ENCODE data around the gene SV2A. TPM values are rescaled to one million over a fixed set of nuclear protein-coding genes. Genes with fewer than 3 reads are reported as not detected.

The SV2A gene
- total RNA-seq, 1 experiment from 2014 or later = 2.9 TPM

GRCh38 chr1:149888999-149889289 lies 28.7 kb downstream of the SV2A start:
- Histone ChIP-seq H3K9me3 (ENCODE audit: control insufficient read depth, insufficient read depth, low read depth, low read length) (no peaks in the 10 kb centered on the region), H3K27ac (ENCODE audit: low read length) (peak overlapping the region; percentile 99), H3K27me3 (ENCODE audit: control insufficient read depth, insufficient read depth, low read length) (no peaks in the 10 kb centered on the region), H3K4me1 (ENCODE audit: control insufficient read depth, insufficient read depth, low read length) (peaks cover 11% of the 10 kb centered on the region), H3K4me3 (ENCODE audit: low read depth in 2 of 2, low read length in 2 of 2) (peak overlapping the region; percentile 91 to 95), H3K36me3 (ENCODE audit: control insufficient read depth, insufficient read depth, low read length) (no peaks in the 10 kb centered on the region; the same call in 1 of the 2 replicates)
- TF ChIP-seq POLR2AphosphoS5 (IDR thresholded peaks at IDR 0.05; ENCODE audit: low read depth, low read length) (no peak), SIN3A (IDR thresholded peaks at IDR 0.05; ENCODE audit: borderline replicate concordance, insufficient read depth, low read depth, low read length) (no peak), TCF7L2 (IDR thresholded peaks at IDR 0.05; ENCODE audit: low read depth, low read length) (no peak)
- in situ Hi-C loops (cut with HindIII; ENCODE audit: low pct_unique_long_range_greater_than_20kb, low sequenced_read_pairs) (no loop called here), intact Hi-C loops (cut with micrococcal nuclease; ENCODE audit: unreplicated experiment) (no loop called here)
- POLR2A ChIA-PET = interaction anchor here (0.5 kb wide), 1 partner anchor 290 kb away, joined by 4 read pairs; no protein-coding TSS in a partner anchor
- CTCF ChIA-PET = interaction anchor here (1.1 kb wide), 1 partner anchor 49 kb away, joined by 4 read pairs; no protein-coding TSS in a partner anchor
- no peak for DNase-seq (ENCODE audit: low read depth, low spot score)
- no TSS peak for BruUV-seq (replicated peaks)
- no peak for ATAC-seq

- ChIA-PET POLR2A (interaction anchor here (0.5 to 1.3 kb wide), 5 partner anchors 28 to 291 kb away, joined by 3 to 7 read pairs (median 4); partner anchors contain the start of gene VPS45), CTCF (interaction anchor here (1.1 kb wide), 1 partner anchor 49 kb away, joined by 4 read pairs; no protein-coding TSS in a partner anchor)
- Histone ChIP-seq H3K4me3 (ENCODE audit: low read depth in 2 of 2, low read length in 2 of 2) (peak overlapping the region; percentile 91 to 95), H3K27me3 (ENCODE audit: control insufficient read depth, insufficient read depth, low read length) (no peaks in the 10 kb centered on the region), H3K9me3 (ENCODE audit: control insufficient read depth, insufficient read depth, low read depth, low read length) (no peaks in the 10 kb centered on the region), H3K36me3 (ENCODE audit: control insufficient read depth, insufficient read depth, low read length) (no peaks in the 10 kb centered on the region; the same call in 1 of the 2 replicates), H3K4me1 (ENCODE audit: control insufficient read depth, insufficient read depth, low read length) (peaks cover 15% of the 10 kb centered on the region), H3K27ac (ENCODE audit: low read length) (peak overlapping the region; percentile 99)
- ATAC-seq (peak; percentile 33), DNase-seq (ENCODE audit: low read depth, low spot score) (no peak)
- intact Hi-C loops (cut with micrococcal nuclease; ENCODE audit: unreplicated experiment) (no loop called here), in situ Hi-C loops (cut with HindIII; ENCODE audit: low pct_unique_long_range_greater_than_20kb, low sequenced_read_pairs) (no loop called here)
- TF ChIP-seq CTCF (IDR thresholded peaks at IDR 0.05) = peak; percentile 83
- TF ChIP-seq TCF7L2 (IDR thresholded peaks at IDR 0.05; ENCODE audit: low read depth, low read length) = no peak
- TF ChIP-seq REST (IDR thresholded peaks at IDR 0.05; ENCODE audit: insufficient read depth in 1 of 2, low read depth in 2 of 2, low read length in 1 of 2) = 0 out of 4 replicates have a peak, but pooled peaks of 1 of the 2 experiments have one; percentile 4
- peak; percentile 82; the same call in 1 of the 2 replicates for TF ChIP-seq SIN3A (IDR thresholded peaks at IDR 0.05; ENCODE audit: borderline replicate concordance, insufficient read depth, low read depth, low read length)
- TF ChIP-seq POLR2AphosphoS5 (IDR thresholded peaks at IDR 0.05; ENCODE audit: low read depth, low read length) = peak; percentile 11; the same call in 1 of the 2 replicates
- BruUV-seq (replicated peaks) = TSS peak; percentile 79
Observed at GRCh38 chr1:149888247-149888998, 29.2 kb downstream of the SV2A start.

Data from Panc1 (cell line).